HepG2 (cell line): ENCODE results near the gene LARP1B. TPM values are rescaled to one million over a fixed set of nuclear protein-coding genes. Genes with fewer than 3 reads are reported as not detected.

Experiments used
- ATAC-seq: fragments of 200-7000 bp; cut with Tn5 transposase; 3 replicates; pipeline ENCODE4 v1.9.1; 2020; ENCODE audit warnings: mild to moderate bottlenecking, moderate library complexity
- BruUV-seq: library from RNA; stranded (reverse); fragments of 400-500 nt; replicated peaks from 2 replicates; lab custom pipeline; 2021; lab: Mats Ljungman, UMichigan
- CTCF ChIA-PET: fragments of 300-600 bp; formaldehyde crosslinking; extraction: SDS; loops from one replicate; lab custom pipeline; 2021; ENCODE audit warnings: low total read pairs, inconsistent platforms, low intra/inter-chr PET ratio; lab: Yijun Ruan, JAX
- POLR2A ChIA-PET: fragments of 350-600 bp; sonication (Branson Sonifier 250); formaldehyde crosslinking; loops from one replicate; lab custom pipeline; 2020; ENCODE audit warnings: antibody characterized with exemption, inconsistent platforms; lab: Yijun Ruan, JAX
- DNase-seq: peaks from one replicate; pipeline ENCODE4 v3.0.0-alpha.2; 2015; ENCODE audit warnings: low spot score
- FAIRE-seq: peaks from 3 replicates; lab custom pipeline; 2011; peaks lifted over from hg19 to GRCh38; lab: Jason Lieb, UNC
- H2AFZ ChIP-seq: one replicate; pipeline ENCODE4 v1.6.1; 2011; ENCODE audit warnings: low read length, inconsistent platforms
- H3K27ac ChIP-seq: fragments of 300-600 bp; 3 replicates; pipeline ENCODE4 v1.8.0; 2011; ENCODE audit warnings: mixed run types, mild to moderate bottlenecking, mixed read lengths, low read length, inconsistent platforms; ENCODE audit not compliant: insufficient read depth; ENCODE audit errors: extremely low read length
- H3K27me3 ChIP-seq, 2 experiments: fragments of 200-600 bp in 1 of 2; 2 replicates in 1 of 2; 3 replicates in 1 of 2; pipeline versions ENCODE4 v1.6.0 to v1.8.0; 2011; ENCODE audit warnings: low read length in 2 of 2, mild to moderate bottlenecking in 2 of 2, moderate library complexity in 2 of 2, inconsistent platforms in 1 of 2; ENCODE audit not compliant: insufficient read depth in 2 of 2, control insufficient read depth in 1 of 2
- H3K36me3 ChIP-seq, 2 experiments: fragments of 200-600 bp in 1 of 2; replicated peaks in 1 of 2; 2 replicates in 1 of 2; 3 replicates in 1 of 2; pipeline versions ENCODE4 v1.5.1 to v1.8.0; 2011; ENCODE audit warnings: low read length in 2 of 2, inconsistent platforms in 1 of 2; ENCODE audit not compliant: insufficient read depth in 2 of 2, control insufficient read depth in 1 of 2
- H3K4me1 ChIP-seq: 2 replicates; pipeline ENCODE4 v1.5.1; 2012; ENCODE audit warnings: low read length, inconsistent platforms; ENCODE audit not compliant: insufficient read depth
- H3K4me2 ChIP-seq: 2 replicates; pipeline ENCODE4 v1.6.0; 2011; ENCODE audit warnings: low read depth, low read length, inconsistent platforms
- H3K4me3 ChIP-seq, 3 experiments: fragments of 200-600 bp in 1 of 3; sonication (generic), shearing (Covaris generic) in 1 of 3; replicated peaks in 1 of 3; 2 replicates each; pipeline ENCODE4 v1.5.1; 2011 to 2016; ENCODE audit warnings: low read length in 3 of 3, inconsistent platforms in 2 of 3, low read depth in 2 of 3, mild to moderate bottlenecking in 2 of 3, control low read depth in 1 of 3, mixed read lengths in 1 of 3; ENCODE audit not compliant: insufficient read depth in 1 of 3
- H3K79me2 ChIP-seq: one replicate; pipeline ENCODE4 v1.6.1; 2011; ENCODE audit warnings: low read length, inconsistent platforms; ENCODE audit not compliant: insufficient read depth
- H3K9ac ChIP-seq: 2 replicates; pipeline ENCODE4 v1.6.0; 2011; ENCODE audit warnings: mild to moderate bottlenecking, low read depth, low read length, inconsistent platforms; ENCODE audit not compliant: insufficient read depth
- H3K9me3 ChIP-seq: 2 replicates; pipeline ENCODE4 v1.5.1; 2012; ENCODE audit warnings: mild to moderate bottlenecking, low read length
- H4K20me1 ChIP-seq: 2 replicates; pipeline ENCODE4 v1.6.0; 2011; ENCODE audit warnings: inconsistent platforms, mild to moderate bottlenecking, low read length, moderate library complexity; ENCODE audit not compliant: insufficient read depth
- CTCF ChIP-seq: sonication (generic); formaldehyde crosslinking; IDR thresholded peaks from 2 replicates; pipeline ENCODE4 v1.5.0; 2020; ENCODE audit warnings: mild to moderate bottlenecking, missing genetic modification reagents, moderate library complexity
- ELF3 ChIP-seq: IDR thresholded peaks from 2 replicates; pipeline ENCODE4 v1.6.1; 2016; ENCODE audit warnings: missing genetic modification reagents, missing compliant biosample characterization
- KAT2B ChIP-seq: fragments of 150-350 bp; IDR thresholded peaks from 2 replicates; pipeline ENCODE4 v1.6.1; 2014; ENCODE audit warnings: low read depth, low read length, borderline replicate concordance
- MAFF ChIP-seq: IDR thresholded peaks from 2 replicates; pipeline ENCODE4 v1.6.1; 2011; ENCODE audit warnings: low read depth, low read length, improper control_type of control experiment
- MAFK ChIP-seq, 2 experiments: IDR thresholded peaks in 1 of 2; conservative IDR thresholded peaks in 1 of 2; 2 replicates each; pipeline ENCODE4 v1.6.1; 2011; ENCODE audit warnings: improper control_type of control experiment in 2 of 2, low read length in 2 of 2
- MXD3 ChIP-seq: IDR thresholded peaks from 2 replicates; pipeline ENCODE4 v1.6.1; 2016; ENCODE audit warnings: mild to moderate bottlenecking, missing biosample characterization, missing genetic modification reagents
- MYNN ChIP-seq: sonication (generic); formaldehyde crosslinking; IDR thresholded peaks from 2 replicates; pipeline ENCODE4 v1.4.0; 2020; ENCODE audit warnings: mild to moderate bottlenecking, low read depth, missing genetic modification reagents
- NRL ChIP-seq: sonication (generic); formaldehyde crosslinking; IDR thresholded peaks from 2 replicates; pipeline ENCODE4 v1.5.0; 2020; ENCODE audit warnings: missing genetic modification reagents, mild to moderate bottlenecking, moderate library complexity, borderline replicate concordance
- PAX8 ChIP-seq: sonication (generic); formaldehyde crosslinking; IDR thresholded peaks from 2 replicates; pipeline ENCODE4 v1.8.0; 2022; ENCODE audit warnings: mild to moderate bottlenecking, missing genetic modification reagents, borderline replicate concordance
- SOX6 ChIP-seq, 2 experiments: fragments of 450-650 bp in 1 of 2; sonication (generic) in 1 of 2; formaldehyde crosslinking in 1 of 2; IDR thresholded peaks; 2 replicates each; pipeline versions ENCODE4 v1.4.0 to v1.6.1; 2017 to 2020; ENCODE audit warnings: antibody characterized with exemption in 1 of 2, mild to moderate bottlenecking in 1 of 2, missing genetic modification reagents in 1 of 2
- YEATS4 ChIP-seq: sonication (generic); formaldehyde crosslinking; IDR thresholded peaks from 2 replicates; pipeline ENCODE4 v1.4.0; 2020; ENCODE audit warnings: missing genetic modification reagents, borderline replicate concordance
- ZBTB49 ChIP-seq: sonication (generic); formaldehyde crosslinking; IDR thresholded peaks from 2 replicates; pipeline ENCODE4 v1.4.0; 2020; ENCODE audit warnings: missing genetic modification reagents, borderline replicate concordance
- ZFP37 ChIP-seq: sonication (generic); formaldehyde crosslinking; IDR thresholded peaks from 2 replicates; pipeline ENCODE4 v1.4.0; 2020; ENCODE audit warnings: missing genetic modification reagents, borderline replicate concordance
- ZIK1 ChIP-seq: sonication (generic); formaldehyde crosslinking; IDR thresholded peaks from 2 replicates; pipeline ENCODE4 v1.5.0; 2020; ENCODE audit warnings: mild to moderate bottlenecking, low read depth, missing genetic modification reagents, borderline replicate concordance
- ZNF205 ChIP-seq: IDR thresholded peaks from 2 replicates; pipeline ENCODE4 v1.6.1; 2018; ENCODE audit warnings: missing biosample characterization, missing genetic modification reagents
- ZNF337 ChIP-seq: sonication (generic); formaldehyde crosslinking; IDR thresholded peaks from 2 replicates; pipeline ENCODE4 v1.5.1; 2020; ENCODE audit warnings: missing genetic modification reagents, low read depth, mild to moderate bottlenecking, borderline replicate concordance
- ZNF460 ChIP-seq: sonication (generic); formaldehyde crosslinking; IDR thresholded peaks from 2 replicates; pipeline ENCODE4 v1.5.1; 2020; ENCODE audit warnings: missing genetic modification reagents, mild to moderate bottlenecking, borderline replicate concordance
- ZNF496 ChIP-seq: sonication (generic); formaldehyde crosslinking; IDR thresholded peaks from 2 replicates; pipeline ENCODE4 v1.8.1; 2023; ENCODE audit warnings: mild to moderate bottlenecking, moderate library complexity, missing genetic modification reagents; ENCODE audit not compliant: insufficient replicate concordance
- ZNF569 ChIP-seq: sonication (generic); formaldehyde crosslinking; IDR thresholded peaks from 2 replicates; pipeline ENCODE4 v1.5.0; 2020; ENCODE audit warnings: mild to moderate bottlenecking, missing genetic modification reagents, moderate library complexity, borderline replicate concordance
- ZNF879 ChIP-seq: sonication (generic); formaldehyde crosslinking; IDR thresholded peaks from 2 replicates; pipeline ENCODE4 v1.8.1; 2023; ENCODE audit warnings: missing genetic modification reagents
- WGBS: methylation state at CpG from one replicate; pipeline ENCODE4 v1.1.6; 2017; ENCODE audit warnings: low lambda C conversion rate; 5-methylcytosine and 5-hydroxymethylcytosine counted together
- in situ Hi-C: cut with HindIII; loops from 2 replicates; pipeline ENCODE4 v1.10.0; 2017; ENCODE audit warnings: low pct_unique_long_range_greater_than_20kb; ENCODE audit not compliant: extremely low pct_ligation_motif_present
- intact Hi-C: fragments of 100-400 bp; cut with micrococcal nuclease; formaldehyde crosslinking; loops from one replicate; pipeline ENCODE4 v1.10.0; 2022; ENCODE audit not compliant: unreplicated experiment
- polyA plus RNA-seq, 8 experiments: library from polyadenylated mRNA; depleted of rRNA in 3 of 8; stranded (reverse) in 7 of 8; unstranded in 1 of 8; fragments of >200 nt; fragmentation: Illumina TruSeq in 4 of 8; extraction: Trizol in 4 of 8; gene quantifications; 2 replicates each; pipeline versions ENCODE4 v1.2.1 to v1.2.3, GENCODE V29; 2011 to 2016; ENCODE audit warnings: low read depth in 4 of 8, missing spikeins in 1 of 8, mixed read lengths in 1 of 8; ENCODE audit not compliant: insufficient read depth in 1 of 8
- total RNA-seq, 5 experiments: library from RNA; depleted of rRNA; stranded (reverse); fragments of >200 nt; fragmentation: Illumina TruSeq; extraction: Trizol; gene quantifications; 2 replicates each; pipeline ENCODE4 v1.2.3, GENCODE V29; 2016; ENCODE audit warnings: low read depth in 1 of 5

Gene LARP1B
- total and polyA plus RNA-seq, 2 of the 13 experiments (the other 11 are each of a cell fraction or from before 2014, with no cell fraction given): 19.2 to 52.7 TPM

DNA sequence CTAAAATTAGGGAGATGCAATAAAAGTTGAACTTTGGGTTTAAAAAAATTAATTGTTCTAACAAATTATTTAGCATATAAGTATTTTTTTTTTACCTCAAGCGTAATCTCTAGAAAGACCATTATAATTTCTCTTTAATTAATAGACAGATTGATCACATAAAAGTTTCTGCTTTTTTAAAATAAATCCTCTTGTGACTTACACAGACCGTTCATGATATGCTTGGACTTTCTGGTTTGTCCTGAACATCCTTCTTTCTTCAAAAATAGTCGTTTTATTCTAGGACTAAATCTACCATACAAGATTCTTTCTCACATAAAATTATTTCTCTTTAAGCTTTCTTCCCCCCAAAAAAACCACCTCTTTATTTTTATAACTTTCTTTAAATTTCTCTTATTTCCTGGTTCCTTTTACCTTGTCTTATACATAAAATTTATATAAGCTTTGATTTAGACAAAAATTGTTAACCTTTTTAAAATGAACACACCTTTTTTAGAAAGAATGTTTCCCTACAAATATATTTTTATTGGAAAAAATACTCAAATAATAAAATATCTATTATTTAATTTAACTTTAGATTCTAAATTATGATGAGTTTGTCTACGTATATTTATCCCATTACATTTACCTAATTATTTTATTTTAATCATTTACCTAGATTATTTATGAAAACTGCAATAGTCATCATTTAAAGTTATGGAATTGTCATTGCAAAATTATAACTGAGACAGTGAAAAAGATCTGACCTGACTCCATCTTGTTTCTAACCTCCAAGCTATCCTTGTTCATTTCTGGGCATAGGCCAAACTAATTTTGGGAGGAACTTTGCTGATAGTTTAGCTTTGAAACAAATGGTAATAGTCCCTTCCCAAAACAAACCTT is 188.9 kb downstream of the LARP1B start:
- peaks cover 19% of the 10 kb centered on the region for H3K9me3 ChIP-seq
- H3K27me3 ChIP-seq: no peaks in the 10 kb centered on the region
- intact Hi-C loops: no loop called here
- H4K20me1 ChIP-seq: no peaks in the 10 kb centered on the region
- FAIRE-seq (no peak), ATAC-seq (no peak), DNase-seq (no peak)
- no peaks in the 10 kb centered on the region for H3K4me1 ChIP-seq
- WGBS: 2% methylated on average over 4 of the region's 4 CpGs
- CTCF ChIA-PET: no interaction called here
- no peak overlapping the region for H3K4me2 ChIP-seq
- H3K9ac ChIP-seq: no peak overlapping the region
- no peak overlapping the region for H2AFZ ChIP-seq
- no peaks in the 10 kb centered on the region for H3K36me3 ChIP-seq
- BruUV-seq: no TSS peak
- in situ Hi-C loops: no loop called here
- no peak overlapping the region for H3K4me3 ChIP-seq
- no peaks in the 10 kb centered on the region for H3K79me2 ChIP-seq
- no peak overlapping the region for H3K27ac ChIP-seq
- POLR2A ChIA-PET: no interaction called here
- TF ChIP-seq ZFP37 (CRISPR knock-in tag) (no peak), KAT2B (no peak), CTCF (CRISPR knock-in tag) (no peak), ZNF496 (no peak), MXD3 (CRISPR knock-in tag) (no peak), YEATS4 (no peak), ZNF879 (CRISPR knock-in tag) (no peak), ZIK1 (CRISPR knock-in tag) (no peak), ZNF337 (CRISPR knock-in tag) (no peak), PAX8 (CRISPR knock-in tag) (no peak), ZNF569 (CRISPR knock-in tag) (no peak), ZNF460 (no peak), MYNN (CRISPR knock-in tag) (no peak), MAFF (peak; percentile 31; the same call in 1 of the 2 replicates), MAFK (conservative IDR thresholded peaks at IDR 0.05 in 1 of 2, IDR thresholded peaks at IDR 0.05 in 1 of 2; ENCODE audit: low read length in 2 of 2) (peak in 1 of 2 experiments; percentile 64; a peak in 2 of 4 replicates), ELF3 (no peak), NRL (CRISPR knock-in tag) (no peak), ZBTB49 (CRISPR knock-in tag) (no peak), ZNF205 (CRISPR knock-in tag) (no peak), SOX6 (IDR thresholded peaks at IDR 0.05) (no peak), SOX6 (CRISPR knock-in tag; IDR thresholded peaks at IDR 0.05) (no peak)
